Neuronal stem cell (in vitro differentiated cells): ENCODE measurements around the gene MIF4GD.

Experiments
- DNase-seq: peaks from one replicate; pipeline ENCODE4 v3.0.0-alpha.2; 2013; ENCODE audit warnings: low spot score
- H2AFZ ChIP-seq: one replicate; pipeline ENCODE4 v1.6.1; 2013; ENCODE audit warnings: mild to moderate bottlenecking, low read length, inconsistent platforms
- H2AK5ac ChIP-seq: 2 replicates; pipeline ENCODE4 v1.6.1; 2013; ENCODE audit warnings: low read depth, mild to moderate bottlenecking, inconsistent platforms, low read length, moderate library complexity, mixed read lengths
- H2BK120ac ChIP-seq: 2 replicates; pipeline ENCODE4 v1.6.1; 2013; ENCODE audit warnings: low read depth, mild to moderate bottlenecking, inconsistent platforms, low read length, moderate library complexity, mixed read lengths
- H2BK12ac ChIP-seq: one replicate; pipeline ENCODE4 v1.6.1; 2013; ENCODE audit warnings: low read length, inconsistent platforms
- H2BK15ac ChIP-seq: 2 replicates; pipeline ENCODE4 v1.6.1; 2013; ENCODE audit warnings: mild to moderate bottlenecking, low read length, inconsistent platforms, mixed read lengths
- H2BK5ac ChIP-seq: one replicate; pipeline ENCODE4 v1.6.1; 2013; ENCODE audit warnings: inconsistent platforms, mild to moderate bottlenecking, low read length, moderate library complexity
- H3K14ac ChIP-seq: one replicate; pipeline ENCODE4 v1.6.1; 2013; ENCODE audit warnings: low read length, inconsistent platforms
- H3K18ac ChIP-seq: 2 replicates; pipeline ENCODE4 v1.6.1; 2013; ENCODE audit warnings: low read length, inconsistent platforms
- H3K23ac ChIP-seq: 2 replicates; pipeline ENCODE4 v1.6.1; 2013; ENCODE audit warnings: low read depth, mild to moderate bottlenecking, mixed read lengths, low read length, inconsistent platforms; ENCODE audit not compliant: poor library complexity
- H3K27ac ChIP-seq: replicated peaks from 3 replicates; pipeline ENCODE4 v1.5.1; 2013; ENCODE audit warnings: low read length, inconsistent platforms
- H3K27me3 ChIP-seq, 3 experiments: 2 replicates each; pipeline ENCODE4 v1.6.1; 2013; ENCODE audit warnings: low read length in 3 of 3, mild to moderate bottlenecking in 2 of 3, inconsistent platforms in 1 of 3, low read depth in 1 of 3, mixed read lengths in 1 of 3, moderate library complexity in 1 of 3; ENCODE audit not compliant: control insufficient read depth in 3 of 3, insufficient read depth in 3 of 3
- H3K36me3 ChIP-seq, 2 donors: replicated peaks in 1 of 2; 2 replicates each; pipeline ENCODE4 v1.6.1; 2013; ENCODE audit warnings: low read length in 2 of 2; ENCODE audit not compliant: control insufficient read depth in 2 of 2, insufficient read depth in 2 of 2
- H3K4ac ChIP-seq: 2 replicates; pipeline ENCODE4 v1.6.1; 2013; ENCODE audit warnings: inconsistent platforms, mild to moderate bottlenecking, low read length, moderate library complexity
- H3K4me1 ChIP-seq, 2 donors: 1 replicate in 1 of 2; 2 replicates in 1 of 2; pipeline ENCODE4 v1.6.1; 2013; ENCODE audit warnings: low read length in 2 of 2, low read depth in 1 of 2; ENCODE audit not compliant: control insufficient read depth in 2 of 2, insufficient read depth in 1 of 2
- H3K4me2 ChIP-seq: one replicate; pipeline ENCODE4 v1.6.1; 2013; ENCODE audit warnings: mild to moderate bottlenecking, low read length, inconsistent platforms; ENCODE audit not compliant: insufficient read depth, poor library complexity, severe bottlenecking
- H3K4me3 ChIP-seq, 2 donors: 2 replicates each; pipeline ENCODE4 v1.5.1; 2013; ENCODE audit warnings: low read length in 2 of 2, mild to moderate bottlenecking in 2 of 2, inconsistent platforms in 1 of 2, moderate library complexity in 1 of 2
- H3K79me1 ChIP-seq: one replicate; pipeline ENCODE4 v1.6.1; 2013; ENCODE audit warnings: low read depth, mild to moderate bottlenecking, inconsistent platforms, low read length, moderate library complexity
- H3K9ac ChIP-seq: one replicate; pipeline ENCODE4 v1.6.1; 2013; ENCODE audit warnings: mild to moderate bottlenecking, low read depth, low read length, inconsistent platforms; ENCODE audit not compliant: poor library complexity
- H3K9me3 ChIP-seq, 2 donors: replicated peaks in 1 of 2; 2 replicates each; pipeline versions ENCODE3 to v1.6.1; 2013; ENCODE audit warnings: low read length in 2 of 2, mild to moderate bottlenecking in 2 of 2, inconsistent platforms in 1 of 2, low read depth in 1 of 2, mixed read lengths in 1 of 2, moderate library complexity in 1 of 2; ENCODE audit not compliant: control insufficient read depth in 2 of 2, insufficient read depth in 1 of 2
- H4K8ac ChIP-seq: one replicate; pipeline ENCODE4 v1.6.1; 2013; ENCODE audit warnings: low read depth, mild to moderate bottlenecking, inconsistent platforms, low read length, moderate library complexity
- H4K91ac ChIP-seq: one replicate; pipeline ENCODE4 v1.6.1; 2013; ENCODE audit warnings: low read length, low read depth, mild to moderate bottlenecking, inconsistent platforms; ENCODE audit not compliant: poor library complexity
- WGBS, 2 donors: extraction: QIAGEN DNeasy Blood & Tissue Kit; methylation state at CpG; one replicate each; pipeline ENCODE4 v1.1.7; 2013; ENCODE audit warnings: missing lambda C conversion rate in 2 of 2, mixed read lengths in 1 of 2; ENCODE audit not compliant: insufficient read length in 2 of 2, insufficient replicate concordance in 1 of 2; ENCODE audit errors: extremely low coverage in 2 of 2; 5-methylcytosine and 5-hydroxymethylcytosine counted together

The MIF4GD gene

DNA sequence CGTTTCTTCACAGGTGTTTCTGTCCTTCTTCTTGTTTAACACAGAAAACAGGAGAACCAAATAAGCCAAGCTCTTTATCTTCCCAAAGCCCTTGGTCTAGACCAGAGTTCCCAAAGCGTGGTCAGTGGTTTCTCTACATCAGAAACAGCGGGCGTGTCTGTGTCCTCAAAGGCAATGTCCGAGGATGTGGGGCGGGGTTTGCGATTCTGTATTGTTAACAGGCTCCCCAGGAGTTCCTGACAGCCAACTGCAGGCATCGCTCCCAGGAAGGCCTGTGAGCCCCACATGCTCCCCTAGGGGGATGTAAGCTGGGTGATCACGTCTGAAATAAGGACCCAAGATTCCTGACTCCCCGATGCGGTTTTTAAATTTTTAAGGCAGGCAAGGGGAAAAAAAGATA is 46.6 kb upstream of the MIF4GD start:
- Histone ChIP-seq H3K4me2 (no peak overlapping the region), H3K36me3 (peaks cover 16 to 49% of the 10 kb centered on the region in 2 donors), H3K14ac (no peak overlapping the region), H3K23ac (no peak overlapping the region), H2AK5ac (no peak overlapping the region), H2AFZ (no peak overlapping the region), H2BK12ac (no peak overlapping the region), H3K27me3 (no peaks in the 10 kb centered on the region), H3K9ac (no peak overlapping the region), H4K91ac (no peak overlapping the region), H3K27ac (no peak overlapping the region), H3K18ac (no peak overlapping the region), H4K8ac (no peak overlapping the region), H2BK15ac (no peak overlapping the region), H2BK5ac (no peak overlapping the region), H3K9me3 (no peaks in the 10 kb centered on the region), H3K79me1 (no peaks in the 10 kb centered on the region), H2BK120ac (no peak overlapping the region), H3K4me1 (no peaks in the 10 kb centered on the region), H3K4ac (no peak overlapping the region), H3K4me3 (no peak overlapping the region)
- DNase-seq = no peak
- no CpG with 5 or more reads among the region's 11 CpGs for WGBS, 2 donors

GRCh38 chr17:75316253-75316652 is 45.2 kb upstream of the MIF4GD start:
- DNase-seq = no peak
- H3K79me1 ChIP-seq = no peaks in the 10 kb centered on the region
- H3K4me2 ChIP-seq = no peak overlapping the region
- no peak overlapping the region for H3K14ac ChIP-seq
- H2AK5ac ChIP-seq = no peak overlapping the region
- H3K4me3 ChIP-seq = no peak overlapping the region
- no peak overlapping the region for H4K91ac ChIP-seq
- no peak overlapping the region for H4K8ac ChIP-seq
- H3K9ac ChIP-seq = no peak overlapping the region
- no peak overlapping the region for H2BK15ac ChIP-seq
- H3K23ac ChIP-seq = no peak overlapping the region
- no peaks in the 10 kb centered on the region for H3K4me1 ChIP-seq
- no peak overlapping the region for H2BK5ac ChIP-seq
- no peak overlapping the region for H2BK120ac ChIP-seq
- WGBS, 2 donors = no CpG with 5 or more reads among the region's 5 CpGs
- no peak overlapping the region for H2BK12ac ChIP-seq
- H3K27ac ChIP-seq = no peak overlapping the region
- no peak overlapping the region for H3K18ac ChIP-seq
- peaks cover 9 to 36% of the 10 kb centered on the region in 2 donors for H3K36me3 ChIP-seq
- no peak overlapping the region for H3K4ac ChIP-seq
- H2AFZ ChIP-seq = no peak overlapping the region
- no peaks in the 10 kb centered on the region for H3K27me3 ChIP-seq
- no peaks in the 10 kb centered on the region for H3K9me3 ChIP-seq

GRCh38 chr17:75315541-75316243 is 44.7 kb upstream of the MIF4GD start:
- no peak overlapping the region for H3K18ac ChIP-seq
- DNase-seq = no peak
- H3K27me3 ChIP-seq = no peaks in the 10 kb centered on the region
- H4K91ac ChIP-seq = no peak overlapping the region
- no peak overlapping the region for H2AK5ac ChIP-seq
- no peak overlapping the region for H3K14ac ChIP-seq
- H3K4me2 ChIP-seq = no peak overlapping the region
- H3K23ac ChIP-seq = no peak overlapping the region
- no peaks in the 10 kb centered on the region for H3K4me1 ChIP-seq
- H3K9ac ChIP-seq = no peak overlapping the region
- no CpG with 5 or more reads among the region's 19 CpGs for WGBS, 2 donors
- H4K8ac ChIP-seq = no peak overlapping the region
- H2BK120ac ChIP-seq = no peak overlapping the region
- H2BK5ac ChIP-seq = no peak overlapping the region
- peaks cover 9 to 31% of the 10 kb centered on the region in 2 donors for H3K36me3 ChIP-seq
- H3K4ac ChIP-seq = no peak overlapping the region
- H3K79me1 ChIP-seq = no peaks in the 10 kb centered on the region
- no peak overlapping the region for H2BK12ac ChIP-seq
- no peak overlapping the region for H2AFZ ChIP-seq
- H3K27ac ChIP-seq = no peak overlapping the region
- no peaks in the 10 kb centered on the region for H3K9me3 ChIP-seq
- no peak overlapping the region for H2BK15ac ChIP-seq
- no peak overlapping the region for H3K4me3 ChIP-seq

DNA sequence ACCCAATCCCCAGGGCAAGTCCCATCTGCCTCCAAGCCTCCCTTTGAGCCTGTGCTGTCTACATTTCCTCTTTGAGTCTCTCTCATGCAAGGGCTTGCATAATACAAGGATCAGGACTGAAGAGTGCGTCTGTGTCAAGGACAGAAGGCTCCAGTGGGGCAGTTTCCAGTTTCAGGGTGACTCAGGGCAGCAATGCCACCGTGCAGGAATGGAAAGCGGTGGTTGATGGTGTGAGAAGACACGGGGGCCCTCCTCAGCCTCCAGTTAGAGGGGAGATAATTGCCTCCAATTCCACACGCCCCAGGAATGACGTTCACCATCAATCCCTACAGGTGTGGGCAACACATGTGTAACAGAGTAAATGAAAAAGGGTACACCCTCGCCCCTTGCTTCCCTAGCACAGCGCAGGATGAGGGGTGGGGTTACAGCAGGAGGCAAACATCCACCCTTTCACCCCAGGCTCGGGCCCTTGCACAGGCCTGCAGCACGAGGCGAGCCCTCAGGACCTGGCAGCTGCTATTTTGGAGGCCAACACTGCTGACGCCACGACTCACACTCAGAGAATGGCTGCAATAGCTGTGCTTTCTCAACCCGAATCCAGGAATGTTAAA is 43.0 kb upstream of the MIF4GD start:
- no peaks in the 10 kb centered on the region for H3K4me1 ChIP-seq
- no peak overlapping the region for H2BK12ac ChIP-seq
- H2BK120ac ChIP-seq = no peak overlapping the region
- no peak for DNase-seq
- no peak overlapping the region for H3K14ac ChIP-seq
- H3K79me1 ChIP-seq = no peaks in the 10 kb centered on the region
- no peak overlapping the region for H2BK15ac ChIP-seq
- H3K27me3 ChIP-seq = no peaks in the 10 kb centered on the region
- no CpG with 5 or more reads among the region's 14 CpGs for WGBS, 2 donors
- no peak overlapping the region for H2BK5ac ChIP-seq
- no peak overlapping the region for H4K8ac ChIP-seq
- H3K27ac ChIP-seq = no peak overlapping the region
- H2AK5ac ChIP-seq = no peak overlapping the region
- H3K4ac ChIP-seq = no peak overlapping the region
- no peak overlapping the region for H3K4me2 ChIP-seq
- no peak overlapping the region for H3K23ac ChIP-seq
- no peak overlapping the region for H3K4me3 ChIP-seq
- H4K91ac ChIP-seq = no peak overlapping the region
- H2AFZ ChIP-seq = no peak overlapping the region
- peaks cover 2 to 16% of the 10 kb centered on the region in 2 donors for H3K36me3 ChIP-seq
- no peak overlapping the region for H3K18ac ChIP-seq
- no peak overlapping the region for H3K9ac ChIP-seq
- no peaks in the 10 kb centered on the region for H3K9me3 ChIP-seq
